Mesenchymal stem cell (in vitro differentiated cells and primary cell): Measurements from ENCODE around the gene POU2F3.

Experiments used
- DNase-seq: peaks from one replicate; pipeline ENCODE4 v3.0.0-alpha.2; 2013
- H2AFZ ChIP-seq: one replicate; pipeline ENCODE4 v1.6.1; 2013; ENCODE audit warnings: low read depth, mild to moderate bottlenecking, control low read depth, inconsistent platforms, low read length, moderate library complexity
- H2AK5ac ChIP-seq: 2 replicates; pipeline ENCODE4 v1.6.1; 2013; ENCODE audit warnings: low read length, moderate library complexity, mild to moderate bottlenecking, inconsistent platforms; ENCODE audit not compliant: severe bottlenecking
- H2BK120ac ChIP-seq: one replicate; pipeline ENCODE4 v1.6.1; 2013; ENCODE audit warnings: low read depth, mild to moderate bottlenecking, inconsistent platforms, low read length, moderate library complexity
- H2BK12ac ChIP-seq, 2 experiments: one replicate each; pipeline ENCODE4 v1.6.1; 2013; ENCODE audit warnings: inconsistent platforms in 2 of 2, low read length in 2 of 2, mild to moderate bottlenecking in 2 of 2, moderate library complexity in 2 of 2, control low read depth in 1 of 2
- H2BK15ac ChIP-seq: one replicate; pipeline ENCODE4 v1.6.1; 2013; ENCODE audit warnings: mild to moderate bottlenecking, low read depth, inconsistent platforms; ENCODE audit not compliant: poor library complexity, severe bottlenecking
- H2BK5ac ChIP-seq: 2 replicates; pipeline ENCODE4 v1.6.1; 2013; ENCODE audit warnings: low read depth, mild to moderate bottlenecking, low read length, control low read depth, inconsistent platforms; ENCODE audit not compliant: poor library complexity, severe bottlenecking
- H3K14ac ChIP-seq, 2 experiments: one replicate each; pipeline ENCODE4 v1.6.1; 2013; ENCODE audit warnings: inconsistent platforms in 2 of 2, low read length in 2 of 2, control low read depth in 1 of 2, mild to moderate bottlenecking in 1 of 2, moderate library complexity in 1 of 2
- H3K18ac ChIP-seq, 2 experiments: one replicate each; pipeline ENCODE4 v1.6.1; 2013; ENCODE audit warnings: inconsistent platforms in 2 of 2, low read length in 2 of 2, control low read depth in 1 of 2, low read depth in 1 of 2, mild to moderate bottlenecking in 1 of 2
- H3K23ac ChIP-seq, 2 experiments: one replicate each; pipeline ENCODE4 v1.6.1; 2013; ENCODE audit warnings: inconsistent platforms in 2 of 2, low read length in 2 of 2, mild to moderate bottlenecking in 2 of 2, moderate library complexity in 2 of 2, control low read depth in 1 of 2
- H3K27ac ChIP-seq: 2 replicates; pipeline ENCODE4 v1.5.1; 2013; ENCODE audit warnings: mild to moderate bottlenecking, moderate library complexity, low read length, control low read depth, inconsistent platforms; ENCODE audit not compliant: poor library complexity, severe bottlenecking
- H3K27me3 ChIP-seq, 2 experiments: 2 replicates each; pipeline versions ENCODE4 v1.6.1 to v1.7.0; 2013; ENCODE audit warnings: low read length in 2 of 2, mild to moderate bottlenecking in 2 of 2, moderate library complexity in 2 of 2, control low read depth in 1 of 2, inconsistent platforms in 1 of 2; ENCODE audit not compliant: control insufficient read depth in 1 of 2, insufficient read depth in 1 of 2
- H3K36me3 ChIP-seq, 2 experiments: 2 replicates each; pipeline versions ENCODE4 v1.6.1 to v1.7.0; 2013; ENCODE audit warnings: low read length in 2 of 2, control low read depth in 1 of 2, inconsistent platforms in 1 of 2, low read depth in 1 of 2, mild to moderate bottlenecking in 1 of 2; ENCODE audit not compliant: insufficient read depth in 2 of 2, control insufficient read depth in 1 of 2
- H3K4ac ChIP-seq, 2 experiments: one replicate each; pipeline ENCODE4 v1.6.1; 2013; ENCODE audit warnings: inconsistent platforms in 2 of 2, low read length in 2 of 2, mild to moderate bottlenecking in 2 of 2, moderate library complexity in 2 of 2, control low read depth in 1 of 2, low read depth in 1 of 2
- H3K4me1 ChIP-seq: 2 replicates; pipeline ENCODE4 v1.6.1; 2013; ENCODE audit warnings: low read depth, low read length, control low read depth; ENCODE audit not compliant: control insufficient read depth, insufficient read depth
- H3K4me2 ChIP-seq: 2 replicates; pipeline ENCODE4 v1.6.1; 2013; ENCODE audit warnings: low read length, mild to moderate bottlenecking, inconsistent platforms; ENCODE audit not compliant: poor library complexity, severe bottlenecking
- H3K4me3 ChIP-seq, 2 experiments: 2 replicates each; pipeline versions ENCODE4 v1.5.1 to v1.7.0; 2013; ENCODE audit warnings: low read length in 2 of 2, mild to moderate bottlenecking in 2 of 2, control low read depth in 1 of 2, low read depth in 1 of 2; ENCODE audit not compliant: insufficient read depth in 1 of 2
- H3K79me1 ChIP-seq: replicated peaks from 2 replicates; pipeline ENCODE4 v1.6.1; 2013; ENCODE audit warnings: mild to moderate bottlenecking, control low read depth, low read length, inconsistent platforms; ENCODE audit not compliant: poor library complexity, severe bottlenecking
- H3K9ac ChIP-seq: 2 replicates; pipeline ENCODE4 v1.7.0; 2013; ENCODE audit warnings: mild to moderate bottlenecking, low read length, moderate library complexity
- H3K9me3 ChIP-seq: 2 replicates; pipeline ENCODE4 v1.7.0; 2013; ENCODE audit warnings: mild to moderate bottlenecking, low read length; ENCODE audit not compliant: control insufficient read depth
- H4K8ac ChIP-seq: one replicate; pipeline ENCODE4 v1.6.1; 2013; ENCODE audit warnings: inconsistent platforms, mild to moderate bottlenecking, low read length, moderate library complexity
- H4K91ac ChIP-seq: one replicate; pipeline ENCODE4 v1.6.1; 2013; ENCODE audit warnings: mild to moderate bottlenecking, low read length, inconsistent platforms
- WGBS: methylation state at CpG from one replicate; pipeline ENCODE4 v1.1.7; 2013; ENCODE audit warnings: mixed read lengths; 5-methylcytosine and 5-hydroxymethylcytosine counted together

Gene POU2F3

DNA sequence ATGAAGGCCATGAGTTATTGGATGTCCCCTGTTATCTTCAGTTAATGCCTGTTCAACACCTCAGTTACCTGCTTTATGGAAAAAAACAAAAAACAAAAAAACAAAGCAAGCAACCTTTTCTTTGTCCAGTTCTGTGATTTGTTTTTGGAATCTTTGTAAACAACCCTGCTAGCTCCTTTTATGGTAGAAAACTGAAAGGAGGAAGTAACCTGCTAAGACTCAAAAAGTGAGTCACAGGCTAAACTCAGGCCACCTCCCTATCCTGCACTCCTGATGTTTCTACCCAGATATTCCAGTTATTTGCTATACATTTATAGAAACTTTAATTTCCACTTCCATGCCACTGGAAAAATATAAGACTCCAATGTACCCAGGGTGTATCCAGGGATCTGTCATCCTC is 64.6 kb downstream of the POU2F3 start:
- H4K91ac ChIP-seq = no peak overlapping the region
- H3K4ac ChIP-seq = no peak overlapping the region
- no peak overlapping the region for H3K23ac ChIP-seq
- no peak overlapping the region for H3K4me2 ChIP-seq
- no peak overlapping the region for H2BK15ac ChIP-seq
- H2AFZ ChIP-seq = no peak overlapping the region
- no peak overlapping the region for H3K18ac ChIP-seq
- no peak overlapping the region for H2BK120ac ChIP-seq
- H3K9ac ChIP-seq = no peak overlapping the region
- H3K4me3 ChIP-seq = no peak overlapping the region
- no peak overlapping the region for H2AK5ac ChIP-seq
- no peaks in the 10 kb centered on the region for H3K9me3 ChIP-seq
- DNase-seq = no peak
- H3K27ac ChIP-seq = no peak overlapping the region
- H3K79me1 ChIP-seq = no peaks in the 10 kb centered on the region
- H3K4me1 ChIP-seq = peaks cover 3% of the 10 kb centered on the region
- H2BK12ac ChIP-seq = no peak overlapping the region
- H3K36me3 ChIP-seq = no peaks in the 10 kb centered on the region
- no peak overlapping the region for H2BK5ac ChIP-seq
- peaks cover 0 to 10% of the 10 kb centered on the region in 2 experiments for H3K27me3 ChIP-seq
- H4K8ac ChIP-seq = no peak overlapping the region
- no peak overlapping the region for H3K14ac ChIP-seq

DNA sequence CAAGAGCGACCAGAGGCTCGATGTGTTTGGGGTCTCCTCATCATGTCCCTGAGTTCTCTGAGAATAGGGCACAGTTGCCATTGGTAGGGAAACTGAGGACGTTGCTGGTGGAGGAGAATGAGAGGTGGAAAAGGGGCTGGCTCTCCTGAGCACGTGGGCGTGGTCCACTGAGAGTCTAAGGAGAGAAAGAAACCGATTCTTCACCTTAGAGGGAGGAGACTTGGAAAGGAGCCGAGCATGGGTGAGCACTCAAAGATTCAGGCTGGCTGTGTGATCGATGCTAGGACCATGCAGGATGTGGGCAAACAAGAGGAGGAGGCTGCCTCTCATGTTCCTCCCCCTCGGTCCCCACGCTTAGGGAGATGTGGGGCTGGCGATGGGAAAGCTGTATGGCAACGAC is 65.3 kb downstream of the POU2F3 start:
- H3K9ac ChIP-seq = no peak overlapping the region
- H4K8ac ChIP-seq = no peak overlapping the region
- no peak overlapping the region for H3K14ac ChIP-seq
- H3K9me3 ChIP-seq = no peaks in the 10 kb centered on the region
- no peak overlapping the region for H3K27ac ChIP-seq
- no peak overlapping the region for H2AK5ac ChIP-seq
- no peak overlapping the region for H3K18ac ChIP-seq
- H3K27me3 ChIP-seq = peaks cover 0 to 15% of the 10 kb centered on the region in 2 experiments
- H3K79me1 ChIP-seq = no peaks in the 10 kb centered on the region
- no peak overlapping the region for H2AFZ ChIP-seq
- H3K23ac ChIP-seq = no peak overlapping the region
- H2BK15ac ChIP-seq = no peak overlapping the region
- WGBS = 91% methylated on average over 12 of the region's 12 CpGs
- H4K91ac ChIP-seq = no peak overlapping the region
- H3K4ac ChIP-seq = no peak overlapping the region
- H3K4me2 ChIP-seq = no peak overlapping the region
- H2BK120ac ChIP-seq = no peak overlapping the region
- no peaks in the 10 kb centered on the region for H3K36me3 ChIP-seq
- H3K4me3 ChIP-seq = no peak overlapping the region
- H2BK12ac ChIP-seq = no peak overlapping the region
- H2BK5ac ChIP-seq = no peak overlapping the region
- DNase-seq = no peak
- peaks cover 1% of the 10 kb centered on the region for H3K4me1 ChIP-seq

DNA sequence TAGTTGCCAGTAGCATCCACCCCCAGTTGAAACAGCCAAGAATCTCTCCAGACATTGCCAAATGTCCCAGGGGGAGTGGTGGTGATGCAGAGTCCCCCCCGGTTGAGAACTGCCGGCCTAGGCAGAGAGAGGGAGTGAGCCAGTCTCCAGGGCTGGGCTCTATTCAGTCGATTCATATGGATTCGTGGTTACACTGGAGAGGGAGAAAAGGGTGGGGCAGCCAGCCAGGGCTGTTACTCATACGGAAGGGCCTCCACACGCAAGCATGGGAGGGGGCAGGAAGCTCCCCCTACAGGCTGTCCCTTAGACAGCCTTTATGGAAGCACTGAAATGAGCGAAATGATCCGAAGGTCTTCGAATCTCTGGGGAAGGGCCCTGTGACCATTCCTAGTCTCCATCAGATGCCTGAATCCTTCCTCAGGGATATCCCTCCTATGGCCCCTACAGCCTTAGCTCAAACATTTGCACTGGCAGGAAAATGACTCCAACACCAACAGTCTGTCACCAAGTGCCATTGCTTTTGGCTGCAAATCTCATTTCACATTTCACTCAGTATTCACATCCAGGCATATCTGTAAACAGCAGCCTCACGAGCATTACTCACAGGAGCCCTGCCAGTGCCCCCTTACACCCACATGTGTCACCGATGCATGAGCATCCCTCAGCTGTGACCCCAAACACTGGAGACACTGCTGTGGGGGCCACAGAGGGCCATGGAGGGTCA is 66.7 kb downstream of the POU2F3 start:
- Histone ChIP-seq H2AFZ (no peak overlapping the region), H3K18ac (no peak overlapping the region), H3K9me3 (no peaks in the 10 kb centered on the region), H3K14ac (no peak overlapping the region), H3K23ac (no peak overlapping the region), H3K9ac (peak overlapping the region; percentile 45), H3K4me3 (no peak overlapping the region), H2BK5ac (no peak overlapping the region), H3K4me2 (no peak overlapping the region), H2AK5ac (no peak overlapping the region), H3K79me1 (no peaks in the 10 kb centered on the region), H4K91ac (no peak overlapping the region), H2BK12ac (no peak overlapping the region), H2BK120ac (no peak overlapping the region), H3K36me3 (no peaks in the 10 kb centered on the region), H2BK15ac (no peak overlapping the region), H3K27me3 (peaks cover 0 to 28% of the 10 kb centered on the region in 2 experiments), H4K8ac (peak overlapping the region; percentile 29), H3K4me1 (peaks cover 1% of the 10 kb centered on the region), H3K27ac (no peak overlapping the region), H3K4ac (no peak overlapping the region)
- WGBS = 33% methylated on average over 11 of the region's 11 CpGs
- DNase-seq = peak; percentile 83

DNA sequence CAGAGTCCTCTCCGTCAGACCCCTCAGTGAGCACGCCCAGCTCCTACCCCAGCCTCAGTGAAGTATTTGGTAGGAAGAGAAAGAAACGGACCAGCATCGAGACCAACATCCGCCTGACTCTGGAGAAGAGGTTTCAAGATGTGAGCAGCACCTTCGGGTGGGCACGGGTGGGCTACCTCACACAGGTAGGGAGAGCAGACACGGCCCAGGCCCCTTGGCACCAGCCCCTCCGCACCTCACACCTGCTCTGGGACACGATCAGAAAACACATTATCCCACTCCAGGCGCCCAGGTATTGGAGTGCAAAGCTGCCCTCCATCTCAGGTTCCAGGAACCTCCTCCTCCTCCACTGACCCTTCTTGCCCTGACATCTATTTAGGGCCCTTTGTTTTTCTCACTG is 67.5 kb downstream of the POU2F3 start:
- Histone ChIP-seq H3K9ac (no peak overlapping the region), H3K4me3 (no peak overlapping the region), H3K14ac (no peak overlapping the region), H3K27me3 (peaks cover 0 to 26% of the 10 kb centered on the region in 2 experiments), H3K79me1 (no peaks in the 10 kb centered on the region), H2AFZ (no peak overlapping the region), H3K36me3 (no peaks in the 10 kb centered on the region), H2BK12ac (no peak overlapping the region), H4K91ac (no peak overlapping the region), H3K23ac (no peak overlapping the region), H3K4me2 (no peak overlapping the region), H2BK120ac (no peak overlapping the region), H3K27ac (no peak overlapping the region), H3K4me1 (peaks cover 1% of the 10 kb centered on the region), H2AK5ac (no peak overlapping the region), H2BK15ac (no peak overlapping the region), H3K18ac (no peak overlapping the region), H3K9me3 (no peaks in the 10 kb centered on the region), H2BK5ac (no peak overlapping the region), H3K4ac (no peak overlapping the region), H4K8ac (no peak overlapping the region)
- WGBS = 97% methylated on average over 8 of the region's 11 CpGs
- DNase-seq = no peak
